Fibroblast of pulmonary artery (primary cell): ENCODE results near the gene CRACDL.

Source experiments
- DNase-seq: peaks from one replicate; pipeline ENCODE4 v3.0.0-alpha.2; 2010; ENCODE audit warnings: low read depth
- H3K4me3 ChIP-seq: replicated peaks from 2 replicates; pipeline ENCODE4 v1.5.1; 2011; ENCODE audit warnings: low read depth, mild to moderate bottlenecking, control low read depth, low read length, moderate library complexity
- CTCF ChIP-seq: IDR thresholded peaks from 2 replicates; pipeline ENCODE4 v1.5.1; 2011; ENCODE audit warnings: mild to moderate bottlenecking, control low read depth, low read length, inconsistent platforms; ENCODE audit errors: missing control alignments

Gene CRACDL

DNA sequence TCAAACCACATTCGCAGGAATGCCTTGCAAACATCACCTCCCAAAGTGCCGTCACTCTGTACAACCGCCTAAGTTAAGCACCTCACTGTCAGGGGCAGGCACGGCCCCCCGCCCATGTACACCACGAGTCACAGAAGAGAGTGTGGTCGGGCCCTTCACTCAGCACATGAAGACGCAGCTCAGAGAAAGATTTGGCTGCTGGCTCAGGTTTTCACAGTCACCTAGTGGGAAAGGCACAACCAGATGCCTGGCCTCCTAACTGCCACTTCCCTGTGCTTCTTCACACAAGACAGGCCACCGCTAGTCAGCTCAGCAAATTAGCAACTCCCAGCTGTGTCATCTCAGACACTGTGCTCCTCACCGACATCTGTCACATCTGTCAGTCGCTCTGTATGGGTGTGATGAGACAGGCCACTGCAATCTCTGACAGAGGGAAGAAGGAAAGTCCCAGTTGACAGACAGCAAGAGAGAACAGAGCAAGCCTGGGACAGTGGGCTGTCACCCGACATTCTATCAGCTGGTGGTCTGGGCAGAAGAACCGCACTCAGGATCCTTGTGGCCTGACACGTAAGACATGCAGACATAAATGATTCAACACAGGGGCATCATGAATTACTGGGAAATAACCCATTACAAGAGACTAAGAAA, 60.8 kb downstream of the CRACDL start:
- H3K4me3 ChIP-seq = no peak overlapping the region
- TF ChIP-seq CTCF = no peak
- no peak for DNase-seq

DNA sequence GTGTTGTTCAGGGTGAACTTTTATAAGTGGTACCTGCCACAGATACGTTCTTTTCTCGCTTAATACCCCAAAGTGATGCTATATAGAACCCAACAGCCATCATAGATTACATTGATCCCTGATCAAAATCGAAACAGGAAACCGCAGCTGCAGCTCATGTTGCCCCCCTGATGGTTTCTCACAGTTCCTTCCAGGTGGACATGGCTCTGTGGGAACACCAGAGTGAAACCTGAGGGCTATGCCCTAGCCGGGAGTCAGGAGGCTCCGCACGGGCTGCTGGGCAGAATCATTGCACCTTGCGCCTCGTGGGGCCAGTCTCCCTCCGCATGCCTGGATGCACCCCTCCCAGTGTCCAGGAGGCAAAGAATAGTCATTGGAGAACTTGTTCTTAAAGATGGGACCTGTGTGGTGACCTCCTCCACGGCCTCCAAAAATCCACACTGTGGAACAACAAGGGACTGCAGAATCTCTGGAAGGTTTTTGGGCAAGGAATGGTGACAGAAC, 61.8 kb downstream of the CRACDL start:
- H3K4me3 ChIP-seq = no peak overlapping the region
- TF ChIP-seq CTCF = no peak
- no peak for DNase-seq

- TF ChIP-seq CTCF = no peak
- no peak overlapping the region for H3K4me3 ChIP-seq
- DNase-seq = no peak
These were observed 63.5 kb downstream of the CRACDL start for GRCh38 chr2:98872526-98872925.

DNA sequence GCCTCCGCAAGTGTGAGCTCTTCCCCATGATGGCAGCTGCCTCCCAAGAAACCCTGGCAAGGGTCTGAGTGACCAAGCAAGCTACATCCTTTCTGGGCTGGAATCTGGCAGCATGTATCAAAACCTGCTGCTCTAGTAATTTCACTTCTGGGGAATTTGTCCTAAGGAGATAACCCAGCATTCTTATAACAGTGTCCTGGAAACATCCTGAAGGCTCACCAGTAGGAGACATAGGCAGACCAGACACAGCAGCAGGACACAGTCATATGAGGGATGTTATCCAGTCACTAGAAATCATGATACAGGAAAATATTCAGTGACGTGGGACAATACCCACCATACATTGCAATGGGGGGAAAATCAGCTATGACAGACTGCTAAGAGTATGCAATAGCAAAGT, 64.5 kb downstream of the CRACDL start:
- DNase-seq = no peak
- no peak for TF ChIP-seq CTCF
- H3K4me3 ChIP-seq = no peak overlapping the region

GRCh38 chr2:98870516-98871158, 65.4 kb downstream of the CRACDL start:
- H3K4me3 ChIP-seq = no peak overlapping the region
- no peak for TF ChIP-seq CTCF
- DNase-seq = no peak

GRCh38 chr2:98869870-98870269, 66.2 kb downstream of the CRACDL start:
- DNase-seq = no peak
- TF ChIP-seq CTCF = no peak
- no peak overlapping the region for H3K4me3 ChIP-seq

DNA sequence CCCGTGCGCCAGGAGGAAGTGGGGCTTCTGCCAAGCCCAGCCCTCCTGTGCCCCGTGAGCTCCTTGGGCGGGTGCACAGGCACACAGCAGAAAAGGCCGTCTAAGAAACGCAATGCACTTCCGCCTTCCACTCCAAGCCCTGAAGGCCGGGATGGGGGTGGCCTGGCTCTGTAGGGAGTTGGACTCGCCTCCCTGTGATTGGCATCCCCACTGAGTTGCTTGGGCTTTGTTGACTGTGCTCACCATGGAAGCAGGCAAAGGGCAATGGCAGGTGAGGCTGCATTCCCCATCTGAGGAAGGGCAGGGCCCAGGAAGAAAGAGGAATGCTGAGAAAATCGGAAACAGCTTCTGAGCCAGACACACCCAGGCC, 66.8 kb downstream of the CRACDL start:
- peak; percentile 8 for DNase-seq
- no peak for TF ChIP-seq CTCF
- H3K4me3 ChIP-seq = no peak overlapping the region
